ENCODE measurements around the gene WDR19.
A peak's percentile ranks its signal among the peaks of the same experiment; 100 is the strongest.
"Not testable (repeated sequence)": the region's sequence is repeated elsewhere in the genome, so short reads cannot be mapped to it uniquely, and the experiment has no call there.

Gene WDR19

GRCh38 chr4:39181905-39182638 lies at the start of gene WDR19:
Gene WDR19 (plus strand): TSS chr4:39182529. CDS start chr4:39182558, 29 bp downstream.
- Histone ChIP-seq H3K36me3 (ENCODE audit: insufficient read depth, low read length) (no peaks in the 10 kb centered on the region), H3K4me1 (ENCODE audit: insufficient read depth, low read length, severe bottlenecking) (peaks cover 24% of the 10 kb centered on the region), H2AFZ (ENCODE audit: low read length) (peak within 1 kb of the TSS; percentile 68), H3K79me2 (ENCODE audit: insufficient read depth, low read length) (no peaks in the 10 kb centered on the region), H3K9me2 (ENCODE audit: low read depth, low read length) (no peaks in the 10 kb centered on the region), H3K9ac (ENCODE audit: low read length) (peak within 1 kb of the TSS; percentile 66), H3K9me3 (ENCODE audit: low read length) (no peaks in the 10 kb centered on the region), H3K4me2 (ENCODE audit: low read length) (peak within 1 kb of the TSS; percentile 100), H3F3A (ENCODE audit: insufficient read depth, low read length) (peaks cover 7% of the 10 kb centered on the region; the same call in 1 of the 2 replicates), H3K27me3 (ENCODE audit: insufficient read depth, low read length) (no peaks in the 10 kb centered on the region), H3K27ac (ENCODE audit: low read depth, low read length, poor library complexity, severe bottlenecking) (peak within 1 kb of the TSS; percentile 28), H4K20me1 (ENCODE audit: insufficient read depth, low read length) (no peaks in the 10 kb centered on the region), H3K4me3 (ENCODE audit: low read depth, low read length, poor library complexity, severe bottlenecking) (peak within 1 kb of the TSS; percentile 90)
- peak; percentile 59; the same call in 1 of the 2 replicates for TF ChIP-seq CTCF (IDR thresholded peaks at IDR 0.05; ENCODE audit: low read length)
- no peak for TF ChIP-seq EZH2 (IDR thresholded peaks at IDR 0.05; ENCODE audit: borderline replicate concordance, low read length)

GRCh38 chr4:39133623-39134022 lies 48.7 kb upstream of the WDR19 start:
- Histone ChIP-seq H3K9me2 (ENCODE audit: low read depth, low read length) (no peaks in the 10 kb centered on the region), H3K9ac (ENCODE audit: low read length) (no peak overlapping the region), H4K20me1 (ENCODE audit: insufficient read depth, low read length) (no peaks in the 10 kb centered on the region), H3K27me3 (ENCODE audit: insufficient read depth, low read length) (no peaks in the 10 kb centered on the region), H3F3A (ENCODE audit: insufficient read depth, low read length) (no peaks in the 10 kb centered on the region), H3K4me2 (ENCODE audit: low read length) (no peak overlapping the region), H3K36me3 (ENCODE audit: insufficient read depth, low read length) (peaks cover 6% of the 10 kb centered on the region), H2AFZ (ENCODE audit: low read length) (no peak overlapping the region), H3K79me2 (ENCODE audit: insufficient read depth, low read length) (no peaks in the 10 kb centered on the region), H3K9me3 (ENCODE audit: low read length) (peaks cover 5% of the 10 kb centered on the region), H3K4me3 (ENCODE audit: low read depth, low read length, poor library complexity, severe bottlenecking) (no peak overlapping the region), H3K4me1 (ENCODE audit: insufficient read depth, low read length, severe bottlenecking) (peaks cover 14% of the 10 kb centered on the region), H3K27ac (ENCODE audit: low read depth, low read length, poor library complexity, severe bottlenecking) (no peak overlapping the region)
- TF ChIP-seq EZH2 (IDR thresholded peaks at IDR 0.05; ENCODE audit: borderline replicate concordance, low read length): no peak
- no peak for TF ChIP-seq CTCF (IDR thresholded peaks at IDR 0.05; ENCODE audit: low read length)

GRCh38 chr4:39134683-39135306 lies 47.5 kb upstream of the WDR19 start:
- H3K27me3 ChIP-seq (ENCODE audit: insufficient read depth, low read length): no peaks in the 10 kb centered on the region
- H2AFZ ChIP-seq (ENCODE audit: low read length): no peak overlapping the region; the same call in 1 of the 2 replicates
- H3K9me2 ChIP-seq (ENCODE audit: low read depth, low read length): no peaks in the 10 kb centered on the region
- no peaks in the 10 kb centered on the region for H3F3A ChIP-seq (ENCODE audit: insufficient read depth, low read length)
- peak overlapping the region; percentile 34; the same call in 1 of the 2 replicates for H3K9ac ChIP-seq (ENCODE audit: low read length)
- no peak overlapping the region for H3K27ac ChIP-seq (ENCODE audit: low read depth, low read length, poor library complexity, severe bottlenecking)
- peaks cover 2% of the 10 kb centered on the region for H3K9me3 ChIP-seq (ENCODE audit: low read length)
- peaks cover 1% of the 10 kb centered on the region for H3K36me3 ChIP-seq (ENCODE audit: insufficient read depth, low read length)
- no peak for TF ChIP-seq EZH2 (IDR thresholded peaks at IDR 0.05; ENCODE audit: borderline replicate concordance, low read length)
- TF ChIP-seq CTCF (IDR thresholded peaks at IDR 0.05; ENCODE audit: low read length): no peak
- peaks cover 14% of the 10 kb centered on the region for H3K4me1 ChIP-seq (ENCODE audit: insufficient read depth, low read length, severe bottlenecking)
- H3K79me2 ChIP-seq (ENCODE audit: insufficient read depth, low read length): no peaks in the 10 kb centered on the region
- H4K20me1 ChIP-seq (ENCODE audit: insufficient read depth, low read length): no peaks in the 10 kb centered on the region
- no peak overlapping the region for H3K4me3 ChIP-seq (ENCODE audit: low read depth, low read length, poor library complexity, severe bottlenecking)
- H3K4me2 ChIP-seq (ENCODE audit: low read length): peak overlapping the region; percentile 50

GRCh38 chr4:39138227-39138626 lies 44.1 kb upstream of the WDR19 start:
- not testable (repeated sequence) for H4K20me1 ChIP-seq (ENCODE audit: insufficient read depth, low read length); H3K79me2 ChIP-seq (ENCODE audit: insufficient read depth, low read length); H3F3A ChIP-seq (ENCODE audit: insufficient read depth, low read length); H3K4me2 ChIP-seq (ENCODE audit: low read length); H3K9ac ChIP-seq (ENCODE audit: low read length); H3K27ac ChIP-seq (ENCODE audit: low read depth, low read length, poor library complexity, severe bottlenecking); H3K9me3 ChIP-seq (ENCODE audit: low read length); H3K4me3 ChIP-seq (ENCODE audit: low read depth, low read length, poor library complexity, severe bottlenecking); H3K36me3 ChIP-seq (ENCODE audit: insufficient read depth, low read length); H3K27me3 ChIP-seq (ENCODE audit: insufficient read depth, low read length); H3K9me2 ChIP-seq (ENCODE audit: low read depth, low read length); H2AFZ ChIP-seq (ENCODE audit: low read length)
- peaks cover 14% of the 10 kb centered on the region for H3K4me1 ChIP-seq (ENCODE audit: insufficient read depth, low read length, severe bottlenecking)
